Calu3 (cell line): Measurements from ENCODE around the gene CCNF. TPM values are rescaled to one million over a fixed set of nuclear protein-coding genes. Genes with fewer than 3 reads are reported as not detected.

ENCODE experiments used
- BruUV-seq: library from RNA; stranded (reverse); fragments of 400-500 nt; replicated peaks from 2 replicates; lab custom pipeline; 2021; lab: Mats Ljungman, UMichigan
- CTCF ChIA-PET: fragments of 300-600 bp; sonication (Branson Sonifier 250); formaldehyde crosslinking; loops from one replicate; lab custom pipeline; 2022; ENCODE audit warnings: antibody characterized with exemption; lab: Charles Lee
- DNase-seq: peaks from one replicate; pipeline ENCODE4 v3.0.0; 2022
- H3K27ac Mint-ChIP-seq: one replicate; pipeline ENCODE4 v1.8.0; 2022; ENCODE audit warnings: mixed read lengths; ENCODE audit not compliant: unreplicated experiment
- H3K27me3 Mint-ChIP-seq: one replicate; pipeline ENCODE4 v1.8.0; 2022; ENCODE audit warnings: mixed read lengths; ENCODE audit not compliant: unreplicated experiment
- H3K36me3 Mint-ChIP-seq: one replicate; pipeline ENCODE4 v1.8.0; 2022; ENCODE audit warnings: mild to moderate bottlenecking, moderate library complexity, mixed read lengths; ENCODE audit not compliant: insufficient read depth, unreplicated experiment
- H3K4me1 Mint-ChIP-seq: one replicate; pipeline ENCODE4 v1.8.0; 2022; ENCODE audit warnings: mild to moderate bottlenecking, low read depth, mixed read lengths; ENCODE audit not compliant: unreplicated experiment
- H3K4me3 Mint-ChIP-seq: one replicate; pipeline ENCODE4 v1.8.0; 2022; ENCODE audit warnings: mild to moderate bottlenecking, low read depth, moderate library complexity, mixed read lengths; ENCODE audit not compliant: unreplicated experiment
- H3K9me3 Mint-ChIP-seq: one replicate; pipeline ENCODE4 v1.8.0; 2022; ENCODE audit warnings: low read depth, mixed read lengths; ENCODE audit not compliant: unreplicated experiment
- intact Hi-C: fragments of 100-400 bp; cut with micrococcal nuclease; formaldehyde crosslinking; loops from one replicate; pipeline ENCODE4 v1.10.0; 2022; ENCODE audit not compliant: unreplicated experiment
- total RNA-seq: library from RNA; stranded (reverse); gene quantifications from 2 replicates; pipeline ENCODE4 v1.2.3, GENCODE V29; 2022
- TF ChIP-seq, protein P1 (sequence below): fragments of 200-600 bp; IDR thresholded peaks from one replicate; pipeline ENCODE4 v1.8.0; 2022; ENCODE audit warnings: antibody characterized with exemption; ENCODE audit not compliant: unreplicated experiment

Gene CCNF
- total RNA-seq, 1 experiment from 2014 or later = 54.5 TPM

DNA sequence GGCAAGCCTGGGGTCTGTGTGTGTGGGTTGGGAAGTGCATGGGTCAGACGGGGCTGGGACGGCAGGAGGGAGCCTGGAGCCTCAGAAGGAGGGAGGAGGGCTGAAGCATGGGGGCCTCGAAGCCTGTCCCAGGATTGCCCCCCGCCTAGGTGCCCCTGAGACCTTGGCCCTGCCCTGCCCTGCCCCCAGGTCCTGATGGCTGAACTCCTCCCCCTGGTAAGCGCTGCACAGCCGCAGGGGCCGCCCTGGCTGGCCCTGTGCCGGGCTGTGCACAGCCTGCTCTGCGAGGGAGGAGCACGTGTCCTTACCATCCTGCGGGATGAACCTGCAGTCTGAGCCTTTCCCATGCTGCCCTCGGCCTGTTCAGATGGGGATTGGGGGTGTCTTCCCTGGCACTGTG, 35.1 kb downstream of the CCNF start:
- H3K4me1 Mint-ChIP-seq = peaks cover 6% of the 10 kb centered on the region
- CTCF ChIA-PET = interaction anchor here (0.6 kb wide), 1 partner anchor 1478 kb away, joined by 3 read pairs; no protein-coding TSS in a partner anchor
- peaks cover 50% of the 10 kb centered on the region for H3K36me3 Mint-ChIP-seq
- H3K9me3 Mint-ChIP-seq = no peaks in the 10 kb centered on the region
- DNase-seq = no peak
- intact Hi-C loops = no loop called here
- H3K4me3 Mint-ChIP-seq = no peak overlapping the region
- H3K27ac Mint-ChIP-seq = no peak overlapping the region
- TF ChIP-seq, protein P1, sequence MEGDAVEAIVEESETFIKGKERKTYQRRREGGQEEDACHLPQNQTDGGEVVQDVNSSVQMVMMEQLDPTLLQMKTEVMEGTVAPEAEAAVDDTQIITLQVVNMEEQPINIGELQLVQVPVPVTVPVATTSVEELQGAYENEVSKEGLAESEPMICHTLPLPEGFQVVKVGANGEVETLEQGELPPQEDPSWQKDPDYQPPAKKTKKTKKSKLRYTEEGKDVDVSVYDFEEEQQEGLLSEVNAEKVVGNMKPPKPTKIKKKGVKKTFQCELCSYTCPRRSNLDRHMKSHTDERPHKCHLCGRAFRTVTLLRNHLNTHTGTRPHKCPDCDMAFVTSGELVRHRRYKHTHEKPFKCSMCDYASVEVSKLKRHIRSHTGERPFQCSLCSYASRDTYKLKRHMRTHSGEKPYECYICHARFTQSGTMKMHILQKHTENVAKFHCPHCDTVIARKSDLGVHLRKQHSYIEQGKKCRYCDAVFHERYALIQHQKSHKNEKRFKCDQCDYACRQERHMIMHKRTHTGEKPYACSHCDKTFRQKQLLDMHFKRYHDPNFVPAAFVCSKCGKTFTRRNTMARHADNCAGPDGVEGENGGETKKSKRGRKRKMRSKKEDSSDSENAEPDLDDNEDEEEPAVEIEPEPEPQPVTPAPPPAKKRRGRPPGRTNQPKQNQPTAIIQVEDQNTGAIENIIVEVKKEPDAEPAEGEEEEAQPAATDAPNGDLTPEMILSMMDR = no peak
- BruUV-seq = no TSS peak
- peaks cover 7% of the 10 kb centered on the region for H3K27me3 Mint-ChIP-seq

DNA sequence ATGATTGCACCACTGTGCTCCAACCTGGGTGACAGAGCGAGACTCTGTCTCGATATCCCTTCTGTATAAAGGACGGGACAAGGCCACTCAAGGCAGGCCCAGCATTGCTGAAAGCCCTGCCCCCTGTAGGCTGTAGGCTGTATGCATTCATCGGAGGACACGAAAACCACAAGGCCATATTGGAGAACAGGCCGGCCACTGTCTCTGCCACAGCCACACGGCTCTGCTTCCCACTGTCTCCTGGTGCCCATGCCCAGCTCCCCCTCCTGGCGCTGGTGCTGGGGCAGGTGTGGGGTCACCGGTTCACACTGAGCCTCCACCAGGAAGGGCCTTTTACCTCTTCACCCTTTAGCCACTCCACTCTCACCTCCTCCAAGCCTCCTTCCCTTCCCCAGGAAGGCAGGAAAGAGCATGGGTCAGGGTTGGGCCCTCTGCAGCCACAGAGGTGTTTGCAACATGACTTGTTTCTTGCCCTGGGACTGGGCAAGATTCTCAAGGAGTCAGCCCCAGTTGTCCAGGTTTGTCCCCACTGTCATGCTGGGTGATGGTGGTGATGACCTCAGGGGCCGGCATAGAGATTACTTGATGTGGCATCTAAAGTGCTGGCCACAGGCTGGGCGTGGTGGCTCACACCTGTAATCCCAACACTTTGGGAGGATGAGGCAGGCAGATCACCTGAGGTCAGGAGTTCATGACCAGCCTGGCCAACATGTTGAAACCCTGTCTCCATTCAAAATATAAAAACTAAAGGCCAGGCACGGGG, 36.6 kb downstream of the CCNF start:
- DNase-seq = no peak
- peaks cover 35% of the 10 kb centered on the region for H3K36me3 Mint-ChIP-seq
- intact Hi-C loops = no loop called here
- TF ChIP-seq, protein P1 = no peak
- H3K27ac Mint-ChIP-seq = no peak overlapping the region
- H3K9me3 Mint-ChIP-seq = no peaks in the 10 kb centered on the region
- H3K27me3 Mint-ChIP-seq = peaks cover 22% of the 10 kb centered on the region
- H3K4me1 Mint-ChIP-seq = peaks cover 8% of the 10 kb centered on the region
- CTCF ChIA-PET = no interaction called here
- H3K4me3 Mint-ChIP-seq = no peak overlapping the region
- BruUV-seq = no TSS peak

DNA sequence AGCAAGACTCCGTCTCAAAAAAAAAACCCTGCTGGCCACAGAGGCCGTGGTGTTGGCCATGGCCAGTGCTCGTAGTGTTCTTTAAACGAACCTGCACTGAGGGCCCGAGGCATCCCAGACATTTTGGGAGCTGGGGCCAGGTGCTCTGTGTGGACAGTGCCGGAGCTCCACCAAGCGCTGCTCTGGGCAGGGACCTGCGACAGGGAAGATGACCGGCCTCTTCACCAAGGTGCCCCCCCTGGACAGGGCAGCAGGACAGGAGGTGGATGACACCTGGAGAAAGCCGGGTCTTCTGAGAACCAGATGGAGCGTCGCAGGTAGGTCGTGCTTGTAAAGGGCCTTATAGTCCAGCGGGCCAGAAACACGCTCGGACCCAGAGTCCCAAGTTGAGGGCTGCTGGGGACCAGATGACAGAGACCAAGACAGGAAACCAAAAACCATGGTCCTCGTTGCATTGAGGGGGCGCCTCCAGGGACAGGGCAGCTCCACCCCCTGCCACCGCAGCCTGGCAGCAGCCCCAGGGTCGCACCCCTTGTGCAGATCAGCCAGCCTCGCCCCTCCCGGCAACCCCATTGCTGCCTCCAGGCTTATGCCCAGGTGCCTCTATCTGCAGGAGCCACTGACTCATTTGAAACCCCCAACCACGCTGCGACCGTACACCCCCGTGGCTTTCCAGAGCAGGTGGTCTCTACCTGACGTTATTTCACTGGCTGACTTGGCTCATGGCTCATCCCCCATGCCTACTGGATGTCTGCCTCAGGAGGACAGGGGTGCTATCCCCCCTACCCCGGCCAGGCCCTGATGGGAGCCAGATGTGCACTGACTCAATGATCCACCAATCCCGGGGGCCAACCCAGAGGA, 37.6 kb downstream of the CCNF start:
- Mint-ChIP-seq H3K36me3 (peaks cover 32% of the 10 kb centered on the region), H3K9me3 (no peaks in the 10 kb centered on the region), H3K4me1 (peaks cover 8% of the 10 kb centered on the region), H3K4me3 (peak overlapping the region; percentile 74), H3K27me3 (peaks cover 25% of the 10 kb centered on the region), H3K27ac (no peak overlapping the region)
- no peak for DNase-seq
- intact Hi-C loops = no loop called here
- BruUV-seq = no TSS peak
- TF ChIP-seq, protein P1 = no peak
- CTCF ChIA-PET = no interaction called here

DNA sequence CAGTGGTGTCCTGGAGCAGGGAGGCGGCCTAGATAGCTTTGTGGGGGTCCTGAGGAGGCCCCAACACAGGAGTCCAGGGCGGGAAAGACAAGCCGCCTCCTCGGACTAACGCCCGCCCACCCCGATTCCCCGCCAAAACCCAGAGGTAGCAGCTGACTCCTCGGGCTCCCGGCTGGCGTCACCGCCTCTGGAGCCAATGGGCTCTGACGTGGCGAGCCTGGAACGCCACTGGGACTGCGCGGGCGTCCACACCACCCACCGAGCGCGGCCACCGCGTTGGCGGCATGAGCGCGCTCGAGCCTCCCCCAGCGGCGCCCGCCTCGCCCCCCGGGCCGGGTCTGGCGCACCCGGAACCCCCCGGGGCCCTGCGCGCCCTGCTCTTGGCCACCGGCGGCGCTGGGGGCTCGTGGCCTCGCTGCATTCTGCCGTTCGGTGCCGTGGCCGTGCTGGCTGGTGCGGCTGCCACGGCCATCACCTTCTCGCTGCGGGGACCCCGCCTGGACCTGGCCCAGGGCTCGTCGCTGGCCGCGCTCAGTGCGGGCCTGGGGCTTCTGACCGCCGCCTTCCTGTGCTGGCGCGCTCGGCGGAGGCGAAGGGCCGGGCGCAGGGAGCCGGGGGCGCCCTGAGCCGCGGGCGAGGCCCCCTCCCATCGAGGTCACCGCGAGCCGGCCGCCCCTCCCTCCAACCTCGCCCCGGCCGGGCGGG, 38.4 kb downstream of the CCNF start:
- BruUV-seq = no TSS peak
- CTCF ChIA-PET = interaction anchor here (0.6 to 1.0 kb wide), 3 partner anchors 8 to 219 kb away, joined by 3 to 6 read pairs (median 4); partner anchors contain the start of gene TEDC2
- TF ChIP-seq, protein P1 = no peak
- intact Hi-C loops = no loop called here
- H3K27me3 Mint-ChIP-seq = peaks cover 33% of the 10 kb centered on the region
- peaks cover 8% of the 10 kb centered on the region for H3K4me1 Mint-ChIP-seq
- H3K9me3 Mint-ChIP-seq = no peaks in the 10 kb centered on the region
- peak; percentile 64 for DNase-seq
- H3K36me3 Mint-ChIP-seq = peaks cover 32% of the 10 kb centered on the region
- no peak overlapping the region for H3K27ac Mint-ChIP-seq
- peak overlapping the region; percentile 74 for H3K4me3 Mint-ChIP-seq
